Nephron progenitor cell (in vitro differentiated cells): ENCODE measurements around the gene SH2B3.

ENCODE experiments used
- DNase-seq: peaks from one replicate; pipeline ENCODE4 v3.0.0; 2021
- H3K27ac Mint-ChIP-seq: 2 replicates; pipeline ENCODE4 v1.8.0; 2021; ENCODE audit warnings: mild to moderate bottlenecking, moderate library complexity, mixed read lengths
- H3K27me3 Mint-ChIP-seq: 2 replicates; pipeline ENCODE4 v1.8.0; 2021; ENCODE audit warnings: mild to moderate bottlenecking, low read depth, mixed read lengths; ENCODE audit not compliant: poor library complexity
- H3K36me3 Mint-ChIP-seq: 2 replicates; pipeline ENCODE4 v1.8.0; 2021; ENCODE audit warnings: low read depth, mixed read lengths
- H3K4me1 Mint-ChIP-seq: 2 replicates; pipeline ENCODE4 v1.8.0; 2021; ENCODE audit warnings: mixed read lengths
- H3K4me3 Mint-ChIP-seq: 2 replicates; pipeline ENCODE4 v1.8.0; 2021; ENCODE audit warnings: mild to moderate bottlenecking, moderate library complexity, mixed read lengths
- H3K9me3 Mint-ChIP-seq: 2 replicates; pipeline ENCODE4 v1.8.0; 2021; ENCODE audit warnings: mild to moderate bottlenecking, moderate library complexity, mixed read lengths
- CTCF ChIP-seq: fragments of 200-600 bp; sonication (generic); IDR thresholded peaks from 2 replicates; pipeline ENCODE4 v1.5.0; 2021; ENCODE audit warnings: antibody characterized with exemption

Gene SH2B3

GRCh38 chr12:111410431-111411184, 4.9 kb downstream of the SH2B3 start:
- Mint-ChIP-seq H3K36me3 (no peaks in the 10 kb centered on the region), H3K27ac (peak overlapping the region; percentile 95), H3K27me3 (no peaks in the 10 kb centered on the region), H3K4me1 (peaks cover 63% of the 10 kb centered on the region), H3K9me3 (no peaks in the 10 kb centered on the region), H3K4me3 (peak overlapping the region; percentile 62)
- TF ChIP-seq CTCF = no peak
- peak; percentile 34 for DNase-seq

DNA sequence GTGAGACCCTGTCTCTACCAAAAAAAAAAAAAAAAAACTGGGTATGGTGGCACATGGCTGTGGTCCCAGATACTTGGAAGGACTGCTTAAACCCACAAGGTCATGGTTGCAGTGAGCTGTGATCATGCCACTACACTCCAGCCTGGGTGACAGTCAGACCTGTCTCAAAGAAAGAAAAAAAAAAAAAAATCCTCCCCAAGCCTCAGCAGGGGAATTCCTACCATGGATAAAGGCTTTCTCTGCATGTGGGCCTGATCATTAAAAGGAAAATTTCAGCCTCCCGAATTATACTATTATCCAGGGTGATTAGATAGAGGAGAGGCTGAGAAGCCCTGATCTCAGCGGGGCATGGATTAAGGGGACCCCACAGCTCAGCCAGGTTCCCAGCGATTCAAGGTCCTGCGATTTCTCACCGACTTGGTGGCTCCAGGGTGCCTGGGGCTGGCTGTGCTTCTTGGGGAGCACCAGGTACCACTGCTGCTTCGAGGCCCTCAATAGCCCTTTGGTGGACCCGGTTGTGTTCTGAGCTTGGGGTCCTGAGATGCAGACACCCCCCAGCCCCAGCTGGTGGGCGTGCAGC, 5.6 kb downstream of the SH2B3 start:
- H3K4me3 Mint-ChIP-seq = no peak overlapping the region

DNA sequence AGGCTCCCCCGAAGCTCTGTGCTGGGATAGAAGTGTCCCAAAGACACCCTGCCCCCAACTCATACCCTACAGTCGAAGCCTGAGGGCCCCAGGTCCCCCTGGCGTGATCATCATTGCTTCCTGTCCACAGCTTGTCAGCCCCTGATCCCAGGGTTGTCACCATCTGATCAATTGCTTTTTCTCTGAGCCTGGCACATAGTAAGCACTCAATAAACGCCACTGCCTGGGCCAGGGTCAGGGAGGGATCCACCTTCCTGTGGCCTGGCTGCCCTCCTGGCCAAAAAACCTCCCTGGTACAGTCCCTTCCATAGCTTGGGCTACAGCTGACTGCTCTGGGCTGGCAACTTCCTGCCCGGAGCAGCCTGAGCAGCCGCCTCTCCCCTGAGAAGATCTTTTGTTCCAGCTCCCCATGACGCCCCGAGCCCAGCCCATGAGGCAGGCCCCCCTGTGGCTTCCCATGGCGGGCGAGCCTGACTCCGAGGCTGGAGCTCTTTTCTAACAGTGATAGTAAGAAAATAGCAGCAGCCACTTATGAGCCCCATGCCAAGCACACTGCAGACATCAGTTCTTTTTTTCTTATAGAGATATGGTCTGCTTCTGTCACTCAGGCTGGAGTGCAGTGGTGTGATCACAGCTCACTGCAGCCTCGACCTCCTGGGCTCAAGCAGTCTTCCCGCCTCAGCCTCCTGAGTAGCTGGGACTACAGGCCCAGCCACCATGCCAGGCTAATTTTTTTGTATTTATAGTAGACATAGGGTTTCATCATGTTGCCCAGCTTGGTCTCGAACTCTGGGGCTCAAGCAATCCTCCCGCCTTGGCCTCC, 6.5 kb downstream of the SH2B3 start:
- Mint-ChIP-seq H3K4me1 (peaks cover 57% of the 10 kb centered on the region), H3K27ac (peak overlapping the region; percentile 73), H3K9me3 (no peaks in the 10 kb centered on the region), H3K27me3 (no peaks in the 10 kb centered on the region), H3K36me3 (peaks cover 9% of the 10 kb centered on the region), H3K4me3 (peak overlapping the region; percentile 31)
- DNase-seq = no peak
- TF ChIP-seq CTCF = no peak

More for the DNA sequence above, 5.6 kb downstream of the SH2B3 start:
- TF ChIP-seq CTCF = no peak
- H3K9me3 Mint-ChIP-seq = no peaks in the 10 kb centered on the region
- H3K4me1 Mint-ChIP-seq = peaks cover 63% of the 10 kb centered on the region
- H3K27me3 Mint-ChIP-seq = no peaks in the 10 kb centered on the region
- peaks cover 4% of the 10 kb centered on the region for H3K36me3 Mint-ChIP-seq
- no peak overlapping the region for H3K27ac Mint-ChIP-seq
- DNase-seq = no peak

GRCh38 chr12:111412830-111413441, 7.2 kb downstream of the SH2B3 start:
- TF ChIP-seq CTCF = no peak
- H3K4me3 Mint-ChIP-seq = no peak overlapping the region
- peaks cover 49% of the 10 kb centered on the region for H3K4me1 Mint-ChIP-seq
- peaks cover 13% of the 10 kb centered on the region for H3K36me3 Mint-ChIP-seq
- no peaks in the 10 kb centered on the region for H3K27me3 Mint-ChIP-seq
- no peaks in the 10 kb centered on the region for H3K9me3 Mint-ChIP-seq
- peak overlapping the region; percentile 73 for H3K27ac Mint-ChIP-seq
- no peak for DNase-seq

- no peak for DNase-seq
- TF ChIP-seq CTCF = no peak
- Mint-ChIP-seq H3K27ac (no peak overlapping the region), H3K4me3 (no peak overlapping the region), H3K27me3 (no peaks in the 10 kb centered on the region), H3K4me1 (peaks cover 45% of the 10 kb centered on the region), H3K9me3 (no peaks in the 10 kb centered on the region), H3K36me3 (peaks cover 13% of the 10 kb centered on the region)
Measured at GRCh38 chr12:111413442-111414086, 7.8 kb downstream of the SH2B3 start.
